Spleen (tissue), 11 donors: Measurements from ENCODE around the gene PTPRN2. TPM values are rescaled to one million over a fixed set of nuclear protein-coding genes. Genes with fewer than 3 reads are reported as not detected.

ENCODE experiments used
- DNase-seq: peaks from one replicate; pipeline ENCODE4 v3.0.0-alpha.2; 2020
- H3K27ac ChIP-seq, 8 donors: fragments of 200-600 bp; sonication (generic) in 7 of 8; 1 replicate in 4 of 8; 2 replicates in 4 of 8; pipeline versions ENCODE4 v1.5.0 to v1.8.0; 2016 to 2021; ENCODE audit warnings: inconsistent platforms in 4 of 8, mild to moderate bottlenecking in 4 of 8, moderate library complexity in 1 of 8
- H3K27me3 ChIP-seq, 7 donors: fragments of 200-600 bp; sonication (generic) in 6 of 7; replicated peaks in 1 of 7; 1 replicate in 4 of 7; 2 replicates in 3 of 7; pipeline versions ENCODE4 v1.5.0 to v1.8.0; 2016 to 2021; ENCODE audit warnings: inconsistent platforms in 3 of 7, mild to moderate bottlenecking in 1 of 7
- H3K36me3 ChIP-seq, 6 donors: fragments of 200-600 bp; sonication (generic) in 5 of 6; 1 replicate in 4 of 6; 2 replicates in 2 of 6; pipeline versions ENCODE4 v1.5.0 to v1.8.0; 2016 to 2021; ENCODE audit warnings: inconsistent platforms in 2 of 6
- H3K4me1 ChIP-seq, 6 donors: fragments of 200-600 bp; sonication (generic) in 5 of 6; 1 replicate in 3 of 6; 2 replicates in 3 of 6; pipeline versions ENCODE4 v1.5.0 to v1.8.0; 2016 to 2021; ENCODE audit warnings: inconsistent platforms in 3 of 6
- H3K4me3 ChIP-seq, 8 donors: fragments of 200-600 bp; sonication (generic) in 7 of 8; 1 replicate in 4 of 8; 2 replicates in 4 of 8; pipeline versions ENCODE4 v1.5.0 to v1.8.0; 2016 to 2021; ENCODE audit warnings: inconsistent platforms in 4 of 8, mild to moderate bottlenecking in 4 of 8, moderate library complexity in 2 of 8
- H3K9me3 ChIP-seq, 8 donors: fragments of 200-600 bp; sonication (generic) in 7 of 8; 1 replicate in 4 of 8; 2 replicates in 4 of 8; pipeline versions ENCODE4 v1.5.0 to v1.8.0; 2016 to 2021; ENCODE audit warnings: inconsistent platforms in 4 of 8
- POLR2A ChIP-seq, 3 donors: fragments of 450-650 bp; IDR thresholded peaks; one replicate each; pipeline ENCODE4 v1.5.1; 2017; ENCODE audit warnings: antibody characterized with exemption in 3 of 3, mild to moderate bottlenecking in 1 of 3
- POLR2AphosphoS5 ChIP-seq, 3 donors: sonication (generic); formaldehyde crosslinking; IDR thresholded peaks; one replicate each; pipeline ENCODE4 v1.5.1; 2017; ENCODE audit warnings: antibody characterized with exemption in 3 of 3
- WGBS, 5 donors: extraction: QIAGEN DNeasy Blood & Tissue Kit in 3 of 5; methylation state at CpG; one replicate each; pipeline versions ENCODE4 v1.1.5 to v1.1.7; 2013 to 2018; 5-methylcytosine and 5-hydroxymethylcytosine counted together
- intact Hi-C: fragments of 100-400 bp; cut with DNase I; formaldehyde crosslinking; loops from one replicate; pipeline ENCODE4 v1.15.0; 2023; ENCODE audit warnings: low total_unique reads
- polyA plus RNA-seq, 3 donors: library from polyadenylated mRNA; stranded (reverse); fragments of 200-250 nt; gene quantifications; one replicate each; pipeline ENCODE4 v1.2.1, GENCODE V29; 2013
- total RNA-seq, 7 donors: library from RNA; depleted of rRNA in 3 of 7; stranded (reverse); fragments of >200 nt in 3 of 7; fragmentation: NEBNext Ultra II Directional in 4 of 7; extraction: Animal tissue kit (Norgen Biotek cat#: 25700) in 4 of 7; gene quantifications; one replicate each; pipeline versions ENCODE4 v1.1.0 to v1.2.1, GENCODE V29; 2016 to 2021
- TF ChIP-seq, protein P1 (sequence below), 11 experiments: fragments of 200-600 bp in 7 of 11; fragments of 450-650 bp in 4 of 11; sonication (generic) in 4 of 11; IDR thresholded peaks in 8 of 11; conservative IDR thresholded peaks in 3 of 11; 1 replicate in 7 of 11; 2 replicates in 4 of 11; pipeline versions ENCODE4 v1.4.0 to v1.8.0; 2016 to 2021; ENCODE audit warnings: antibody characterized with exemption in 11 of 11, inconsistent platforms in 4 of 11, mild to moderate bottlenecking in 1 of 11
- donor health status: healthy with polysubstance abuse.
- donor health status: DM: no; HTN: no; CAD: no; lungs with moderate emphysema.
- donor health status: DM: no; HTN: no; CAD: no.
- donor health status: Bipolar disorder and iron deficiency.
- donor health status: healthy.
- donor health status: DM: no; HTN: no; CAD: no.
- donor health status: DM: yes; HTN: yes; CAD: no.

Gene PTPRN2
- total and polyA plus RNA-seq, 10 donors, result 7.0 to 22.8 (median 16.8) TPM

GRCh38 chr7:158061026-158061630 is 526.5 kb downstream of the PTPRN2 start:
- intact Hi-C loops, result no loop called here
- Histone ChIP-seq H3K36me3 (no peaks in the 10 kb centered on the region), H3K27me3 (peaks cover 0 to 33% (median 0%) of the 10 kb centered on the region in 7 donors), H3K4me1 (no peaks in the 10 kb centered on the region), H3K4me3 (no peak overlapping the region), H3K9me3 (peaks cover 0 to 40% (median 9%) of the 10 kb centered on the region in 8 donors), H3K27ac (no peak overlapping the region)
- TF ChIP-seq POLR2A (IDR thresholded peaks at IDR 0.05), result no peak
- no peak for TF ChIP-seq POLR2AphosphoS5 (IDR thresholded peaks at IDR 0.05)
- TF ChIP-seq, protein P1, sequence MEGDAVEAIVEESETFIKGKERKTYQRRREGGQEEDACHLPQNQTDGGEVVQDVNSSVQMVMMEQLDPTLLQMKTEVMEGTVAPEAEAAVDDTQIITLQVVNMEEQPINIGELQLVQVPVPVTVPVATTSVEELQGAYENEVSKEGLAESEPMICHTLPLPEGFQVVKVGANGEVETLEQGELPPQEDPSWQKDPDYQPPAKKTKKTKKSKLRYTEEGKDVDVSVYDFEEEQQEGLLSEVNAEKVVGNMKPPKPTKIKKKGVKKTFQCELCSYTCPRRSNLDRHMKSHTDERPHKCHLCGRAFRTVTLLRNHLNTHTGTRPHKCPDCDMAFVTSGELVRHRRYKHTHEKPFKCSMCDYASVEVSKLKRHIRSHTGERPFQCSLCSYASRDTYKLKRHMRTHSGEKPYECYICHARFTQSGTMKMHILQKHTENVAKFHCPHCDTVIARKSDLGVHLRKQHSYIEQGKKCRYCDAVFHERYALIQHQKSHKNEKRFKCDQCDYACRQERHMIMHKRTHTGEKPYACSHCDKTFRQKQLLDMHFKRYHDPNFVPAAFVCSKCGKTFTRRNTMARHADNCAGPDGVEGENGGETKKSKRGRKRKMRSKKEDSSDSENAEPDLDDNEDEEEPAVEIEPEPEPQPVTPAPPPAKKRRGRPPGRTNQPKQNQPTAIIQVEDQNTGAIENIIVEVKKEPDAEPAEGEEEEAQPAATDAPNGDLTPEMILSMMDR (IDR thresholded peaks at IDR 0.05 in 8 of 11, conservative IDR thresholded peaks at IDR 0.05 in 3 of 11), result no peak
- 85 to 92% (median 89%) methylated on average over 27 to 28 of the region's 28 CpGs for WGBS, 5 donors
- DNase-seq, result peak; percentile 51

DNA sequence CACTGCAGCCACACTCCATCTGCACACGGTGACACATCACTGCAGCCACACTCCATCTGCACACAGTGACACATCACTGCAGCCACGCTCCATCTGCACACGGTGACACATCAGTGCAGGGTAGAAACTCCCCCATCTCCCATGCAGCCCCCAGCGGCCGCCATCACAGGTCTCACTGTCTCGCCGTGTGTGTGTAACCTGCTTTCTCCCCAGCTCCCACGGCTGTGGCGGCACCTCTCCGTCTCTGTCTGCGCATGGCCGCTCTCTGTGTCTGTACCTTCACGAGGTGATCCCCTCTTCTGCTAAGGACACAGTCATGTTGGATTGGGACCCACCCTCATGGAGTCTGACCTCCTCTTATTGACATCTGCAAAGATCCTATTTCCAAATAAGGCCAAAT is 527.4 kb downstream of the PTPRN2 start:
- WGBS, 5 donors, result 89 to 96% (median 90%) methylated on average over 12 to 13 of the region's 13 CpGs
- H3K9me3 ChIP-seq, result peaks cover 0 to 41% (median 9%) of the 10 kb centered on the region in 8 donors
- intact Hi-C loops, result no loop called here
- no peaks in the 10 kb centered on the region for H3K36me3 ChIP-seq
- H3K4me1 ChIP-seq, result no peaks in the 10 kb centered on the region
- peaks cover 0 to 32% (median 0%) of the 10 kb centered on the region in 7 donors for H3K27me3 ChIP-seq
- TF ChIP-seq POLR2A (IDR thresholded peaks at IDR 0.05) (no peak), POLR2AphosphoS5 (IDR thresholded peaks at IDR 0.05) (no peak)
- TF ChIP-seq, protein P1 (IDR thresholded peaks at IDR 0.05 in 8 of 11, conservative IDR thresholded peaks at IDR 0.05 in 3 of 11), result no peak
- peak; percentile 61 for DNase-seq
- no peak overlapping the region for H3K4me3 ChIP-seq
- no peak overlapping the region for H3K27ac ChIP-seq

DNA sequence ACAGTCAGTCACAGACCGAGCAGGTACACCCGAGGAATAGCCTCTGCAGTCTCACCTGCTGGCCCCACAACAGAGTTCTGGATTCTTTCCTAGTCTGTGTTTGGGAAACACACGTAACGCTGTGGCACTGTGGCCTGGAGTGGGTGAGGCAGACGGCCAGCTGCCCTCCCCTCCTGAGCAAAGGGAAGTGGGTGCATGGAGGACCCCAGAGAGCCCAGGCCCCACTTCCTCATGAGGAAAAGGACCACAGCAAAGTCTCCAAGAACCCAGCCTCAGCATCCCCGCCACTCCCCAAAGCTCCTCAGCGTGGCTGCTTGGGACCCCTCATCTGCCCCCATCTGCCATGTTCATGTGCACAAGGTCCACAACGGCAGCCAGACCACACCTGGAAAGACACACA is 530.2 kb downstream of the PTPRN2 start:
- H3K36me3 ChIP-seq, result no peaks in the 10 kb centered on the region
- DNase-seq, result peak; percentile 36
- WGBS, 5 donors, result 83 to 92% (median 89%) methylated on average over 8 of the region's 8 CpGs
- peaks cover 0 to 29% (median 2%) of the 10 kb centered on the region in 8 donors for H3K9me3 ChIP-seq
- H3K4me3 ChIP-seq, result no peak overlapping the region
- intact Hi-C loops, result no loop called here
- H3K27me3 ChIP-seq, result peaks cover 0 to 28% (median 0%) of the 10 kb centered on the region in 7 donors
- no peak overlapping the region for H3K27ac ChIP-seq
- no peaks in the 10 kb centered on the region for H3K4me1 ChIP-seq
- TF ChIP-seq POLR2A (IDR thresholded peaks at IDR 0.05), result no peak
- TF ChIP-seq, protein P1 (IDR thresholded peaks at IDR 0.05 in 8 of 11, conservative IDR thresholded peaks at IDR 0.05 in 3 of 11), result no peak
- no peak for TF ChIP-seq POLR2AphosphoS5 (IDR thresholded peaks at IDR 0.05)

DNA sequence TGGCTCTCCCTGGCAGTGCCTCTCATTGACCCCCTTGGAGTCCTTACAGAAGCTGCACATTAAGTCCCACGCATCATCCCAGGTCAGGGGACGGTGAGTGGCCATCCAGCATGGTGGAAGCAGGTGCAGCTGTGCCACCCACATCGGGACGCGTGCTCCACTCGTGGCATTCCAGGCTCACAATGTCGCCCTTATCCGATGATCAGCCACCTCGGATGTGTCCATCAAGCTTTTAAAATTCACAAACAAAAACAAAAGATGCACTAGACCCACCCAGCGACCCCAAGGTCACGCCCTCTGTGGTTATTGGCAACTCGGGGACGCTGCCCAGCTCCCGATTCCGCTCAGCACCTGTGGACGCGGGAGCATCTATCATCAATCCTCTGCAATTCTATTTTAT is 530.9 kb downstream of the PTPRN2 start:
- H3K9me3 ChIP-seq, result peaks cover 0 to 22% (median 0%) of the 10 kb centered on the region in 8 donors
- H3K4me1 ChIP-seq, result no peaks in the 10 kb centered on the region
- DNase-seq, result peak; percentile 70
- H3K27me3 ChIP-seq, result peaks cover 0 to 24% (median 0%) of the 10 kb centered on the region in 7 donors
- WGBS, 5 donors, result 86 to 94% (median 88%) methylated on average over 17 of the region's 17 CpGs
- intact Hi-C loops, result no loop called here
- no peaks in the 10 kb centered on the region for H3K36me3 ChIP-seq
- no peak overlapping the region for H3K27ac ChIP-seq
- TF ChIP-seq, protein P1 (IDR thresholded peaks at IDR 0.05 in 8 of 11, conservative IDR thresholded peaks at IDR 0.05 in 3 of 11), result no peak
- no peak for TF ChIP-seq POLR2A (IDR thresholded peaks at IDR 0.05)
- no peak for TF ChIP-seq POLR2AphosphoS5 (IDR thresholded peaks at IDR 0.05)
- H3K4me3 ChIP-seq, result no peak overlapping the region
